Mesendoderm (in vitro differentiated cells): Measurements from ENCODE around the gene KCNQ1.

ENCODE experiments used
- DNase-seq: peaks from one replicate; pipeline ENCODE4 v3.0.0; 2013
- H2AK5ac ChIP-seq: 2 replicates; pipeline ENCODE4 v1.6.1; 2013; ENCODE audit warnings: low read length, inconsistent platforms
- H2BK120ac ChIP-seq: 2 replicates; pipeline ENCODE4 v1.6.1; 2013; ENCODE audit warnings: low read depth, mild to moderate bottlenecking, low read length, moderate library complexity, mixed read lengths
- H2BK15ac ChIP-seq: replicated peaks from 2 replicates; pipeline ENCODE4 v1.6.1; 2013; ENCODE audit warnings: low read depth, mild to moderate bottlenecking, moderate library complexity
- H2BK5ac ChIP-seq: 2 replicates; pipeline ENCODE4 v1.6.1; 2013; ENCODE audit warnings: low read length, inconsistent platforms
- H3K18ac ChIP-seq: 2 replicates; pipeline ENCODE4 v1.6.1; 2013; ENCODE audit warnings: mild to moderate bottlenecking, low read length, mixed read lengths
- H3K23ac ChIP-seq: one replicate; pipeline ENCODE4 v1.6.1; 2013; ENCODE audit warnings: low read length
- H3K27ac ChIP-seq: 2 replicates; pipeline ENCODE4 v1.5.1; 2013; ENCODE audit warnings: low read depth, mild to moderate bottlenecking, inconsistent platforms, low read length, moderate library complexity
- H3K27me3 ChIP-seq: 2 replicates; pipeline ENCODE4 v1.6.1; 2013; ENCODE audit warnings: low read length, control low read depth, mild to moderate bottlenecking, inconsistent platforms; ENCODE audit not compliant: insufficient read depth, poor library complexity
- H3K36me3 ChIP-seq: 2 replicates; pipeline ENCODE4 v1.6.1; 2013; ENCODE audit warnings: low read length, inconsistent platforms; ENCODE audit not compliant: control insufficient read depth, insufficient read depth
- H3K4ac ChIP-seq: one replicate; pipeline ENCODE4 v1.6.1; 2013; ENCODE audit warnings: low read depth, mild to moderate bottlenecking, low read length, moderate library complexity
- H3K4me1 ChIP-seq: 2 replicates; pipeline ENCODE4 v1.6.1; 2013; ENCODE audit warnings: low read depth, low read length, inconsistent platforms; ENCODE audit not compliant: control insufficient read depth
- H3K4me2 ChIP-seq: 2 replicates; pipeline ENCODE4 v1.6.1; 2013; ENCODE audit warnings: low read length
- H3K4me3 ChIP-seq: 2 replicates; pipeline ENCODE4 v1.5.1; 2013; ENCODE audit warnings: mild to moderate bottlenecking, low read length
- H3K56ac ChIP-seq: one replicate; pipeline ENCODE4 v1.6.1; 2013; ENCODE audit warnings: low read length
- H3K79me1 ChIP-seq: 2 replicates; pipeline ENCODE4 v1.6.1; 2013; ENCODE audit warnings: low read length, inconsistent platforms
- H3K79me2 ChIP-seq: 2 replicates; pipeline ENCODE4 v1.6.1; 2013; ENCODE audit warnings: mild to moderate bottlenecking, low read length; ENCODE audit not compliant: control insufficient read depth, insufficient read depth
- H3K9ac ChIP-seq: 2 replicates; pipeline ENCODE4 v1.6.1; 2013; ENCODE audit warnings: low read length, inconsistent platforms
- H4K5ac ChIP-seq: one replicate; pipeline ENCODE4 v1.6.1; 2013; ENCODE audit warnings: low read length
- H4K8ac ChIP-seq: one replicate; pipeline ENCODE4 v1.6.1; 2013; ENCODE audit warnings: low read depth, mild to moderate bottlenecking, control low read depth, low read length, moderate library complexity
- WGBS: extraction: QIAGEN DNeasy Blood & Tissue Kit; methylation state at CpG from one replicate; pipeline ENCODE4 v1.1.7; 2013; ENCODE audit warnings: low lambda C conversion rate, missing lambda C conversion rate; ENCODE audit not compliant: insufficient coverage; ENCODE audit errors: extremely low coverage; 5-methylcytosine and 5-hydroxymethylcytosine counted together

KCNQ1 gene

GRCh38 chr11:2434506-2435255 is 10.1 kb upstream of the KCNQ1 start:
- Histone ChIP-seq H3K23ac (no peak overlapping the region), H3K4me3 (no peak overlapping the region), H2BK120ac (no peak overlapping the region), H3K79me1 (no peaks in the 10 kb centered on the region), H3K18ac (no peak overlapping the region), H3K4me1 (no peaks in the 10 kb centered on the region), H3K36me3 (no peaks in the 10 kb centered on the region), H3K4ac (no peak overlapping the region), H2BK15ac (no peak overlapping the region), H3K9ac (no peak overlapping the region), H3K4me2 (no peak overlapping the region), H3K79me2 (no peaks in the 10 kb centered on the region), H2BK5ac (no peak overlapping the region), H3K56ac (no peak overlapping the region), H2AK5ac (no peak overlapping the region), H3K27ac (no peak overlapping the region), H4K5ac (no peak overlapping the region), H3K27me3 (no peaks in the 10 kb centered on the region), H4K8ac (no peak overlapping the region)
- no CpG with 5 or more reads among the region's 11 CpGs for WGBS
- DNase-seq, result no peak

GRCh38 chr11:2435288-2436012 is 9.4 kb upstream of the KCNQ1 start:
- Histone ChIP-seq H2BK15ac (no peak overlapping the region), H3K4me2 (no peak overlapping the region), H3K27me3 (no peaks in the 10 kb centered on the region), H3K9ac (no peak overlapping the region), H3K56ac (no peak overlapping the region), H3K79me2 (no peaks in the 10 kb centered on the region), H3K23ac (no peak overlapping the region), H2BK5ac (no peak overlapping the region), H3K27ac (no peak overlapping the region), H3K4me3 (no peak overlapping the region), H3K79me1 (no peaks in the 10 kb centered on the region), H4K5ac (no peak overlapping the region), H3K4ac (no peak overlapping the region), H4K8ac (no peak overlapping the region), H2BK120ac (no peak overlapping the region), H3K4me1 (no peaks in the 10 kb centered on the region), H2AK5ac (no peak overlapping the region), H3K18ac (no peak overlapping the region), H3K36me3 (no peaks in the 10 kb centered on the region)
- no peak for DNase-seq
- no CpG with 5 or more reads among the region's 12 CpGs for WGBS

- Histone ChIP-seq H3K9ac (no peak overlapping the region), H2AK5ac (no peak overlapping the region), H2BK120ac (no peak overlapping the region), H3K18ac (no peak overlapping the region), H3K27ac (no peak overlapping the region), H2BK15ac (no peak overlapping the region), H3K79me2 (no peaks in the 10 kb centered on the region), H3K36me3 (no peaks in the 10 kb centered on the region), H3K56ac (no peak overlapping the region), H3K4ac (no peak overlapping the region), H3K79me1 (no peaks in the 10 kb centered on the region), H4K5ac (no peak overlapping the region), H3K27me3 (no peaks in the 10 kb centered on the region), H3K4me1 (no peaks in the 10 kb centered on the region), H2BK5ac (no peak overlapping the region), H3K23ac (no peak overlapping the region), H3K4me3 (no peak overlapping the region), H3K4me2 (no peak overlapping the region), H4K8ac (no peak overlapping the region)
- no peak for DNase-seq
- no CpG with 5 or more reads among the region's 10 CpGs for WGBS
Measured at GRCh38 chr11:2436013-2436520, 8.7 kb upstream of the KCNQ1 start.

DNA sequence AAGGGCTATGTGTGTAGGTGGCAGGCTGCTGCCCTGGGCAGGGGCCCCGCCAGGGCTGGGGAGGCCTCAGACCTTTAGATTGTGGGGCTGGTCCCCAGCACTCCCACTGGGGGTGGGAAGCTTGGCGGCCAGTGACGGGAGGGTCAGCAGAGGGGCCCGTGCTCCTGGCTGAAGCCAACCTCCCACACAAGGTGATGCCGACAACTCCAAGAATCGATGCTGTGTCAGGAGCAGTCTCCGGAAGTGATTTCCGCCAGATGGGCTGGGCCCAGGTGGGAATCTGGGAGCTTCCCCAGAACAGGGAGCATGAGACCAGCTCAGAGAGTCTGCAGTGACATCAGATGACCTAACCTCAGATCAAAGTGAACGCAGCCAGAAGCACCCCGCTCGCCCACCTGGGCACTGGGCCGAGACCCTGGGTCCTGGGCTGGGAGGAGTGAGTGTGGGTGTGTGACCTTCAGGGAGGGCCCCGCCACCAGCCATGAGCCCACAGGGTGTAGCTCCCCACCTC is 8.2 kb upstream of the KCNQ1 start:
- no peak overlapping the region for H2AK5ac ChIP-seq
- no peak for DNase-seq

DNA sequence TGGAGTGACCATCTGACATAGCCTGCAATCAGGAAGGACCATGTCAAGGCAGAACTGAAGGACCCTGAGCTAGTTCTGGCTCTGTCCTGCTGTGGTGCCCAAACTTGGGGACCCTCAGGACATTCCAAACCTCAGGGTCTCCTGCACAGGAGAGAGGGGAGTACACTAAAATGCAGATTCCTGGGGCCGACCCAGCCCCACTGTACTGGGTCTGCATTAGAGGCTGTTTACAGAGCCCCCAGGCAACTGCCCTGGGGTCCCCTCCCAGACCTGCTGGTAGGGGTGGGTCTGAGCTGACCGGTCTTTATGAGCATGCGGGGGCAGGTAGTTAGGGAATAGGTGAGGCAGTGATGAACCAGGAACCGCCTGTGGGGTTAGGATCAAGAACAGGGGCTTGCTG is 7.3 kb upstream of the KCNQ1 start:
- no peak overlapping the region for H2BK120ac ChIP-seq
- WGBS, result no CpG with 5 or more reads among the region's 4 CpGs
- H2AK5ac ChIP-seq, result no peak overlapping the region
- H3K4me3 ChIP-seq, result no peak overlapping the region
- no peak overlapping the region for H3K9ac ChIP-seq
- H2BK5ac ChIP-seq, result no peak overlapping the region
- H3K27me3 ChIP-seq, result no peaks in the 10 kb centered on the region
- H3K18ac ChIP-seq, result no peak overlapping the region
- DNase-seq, result no peak
- no peak overlapping the region for H4K5ac ChIP-seq
- H3K4me1 ChIP-seq, result no peaks in the 10 kb centered on the region
- no peaks in the 10 kb centered on the region for H3K79me1 ChIP-seq
- no peak overlapping the region for H4K8ac ChIP-seq
- no peak overlapping the region for H3K56ac ChIP-seq
- H3K4me2 ChIP-seq, result no peak overlapping the region
- H2BK15ac ChIP-seq, result no peak overlapping the region
- H3K23ac ChIP-seq, result no peak overlapping the region
- no peaks in the 10 kb centered on the region for H3K79me2 ChIP-seq
- no peak overlapping the region for H3K27ac ChIP-seq
- no peak overlapping the region for H3K4ac ChIP-seq
- H3K36me3 ChIP-seq, result no peaks in the 10 kb centered on the region

More for the DNA sequence above, 8.2 kb upstream of the KCNQ1 start:
- no peak overlapping the region for H3K4ac ChIP-seq
- no peak overlapping the region for H2BK120ac ChIP-seq
- H3K27ac ChIP-seq, result no peak overlapping the region
- H4K8ac ChIP-seq, result no peak overlapping the region
- H4K5ac ChIP-seq, result no peak overlapping the region
- H3K9ac ChIP-seq, result no peak overlapping the region
- H3K23ac ChIP-seq, result no peak overlapping the region
- H3K18ac ChIP-seq, result no peak overlapping the region
- no peaks in the 10 kb centered on the region for H3K36me3 ChIP-seq
- no peaks in the 10 kb centered on the region for H3K79me2 ChIP-seq
- H3K56ac ChIP-seq, result no peak overlapping the region
- no peaks in the 10 kb centered on the region for H3K79me1 ChIP-seq
- H2BK5ac ChIP-seq, result no peak overlapping the region
- WGBS, result no CpG with 5 or more reads among the region's 13 CpGs
- H3K4me1 ChIP-seq, result no peaks in the 10 kb centered on the region
- H3K4me3 ChIP-seq, result no peak overlapping the region
- no peaks in the 10 kb centered on the region for H3K27me3 ChIP-seq
- no peak overlapping the region for H3K4me2 ChIP-seq
- H2BK15ac ChIP-seq, result no peak overlapping the region
